Ascending aorta (tissue), 2 donors: ENCODE measurements around the gene TTBK2. TPM values are rescaled to one million over a fixed set of nuclear protein-coding genes. Genes with fewer than 3 reads are reported as not detected.
A peak's percentile ranks its signal among the peaks of the same experiment; 100 is the strongest.

Experiments
- DNase-seq, 2 donors: peaks; one replicate each; pipeline ENCODE4 v3.0.0-alpha.2; 2019; ENCODE audit warnings: low spot score in 2 of 2
- H3K27ac ChIP-seq, 2 donors: fragments of 200-600 bp; sonication (generic); one replicate each; pipeline ENCODE4 v1.5.1; 2016 to 2017; ENCODE audit warnings: mild to moderate bottlenecking in 1 of 2
- H3K27me3 ChIP-seq: fragments of 200-600 bp; sonication (generic); one replicate; pipeline ENCODE4 v1.5.1; 2017
- H3K36me3 ChIP-seq, 2 donors: fragments of 200-600 bp; sonication (generic); one replicate each; pipeline ENCODE4 v1.5.1; 2016
- H3K4me1 ChIP-seq, 2 donors: fragments of 200-600 bp; sonication (generic); one replicate each; pipeline ENCODE4 v1.5.1; 2016 to 2017; ENCODE audit warnings: mild to moderate bottlenecking in 1 of 2
- H3K4me3 ChIP-seq, 2 donors: fragments of 200-600 bp; sonication (generic); one replicate each; pipeline ENCODE4 v1.5.1; 2016 to 2017; ENCODE audit warnings: mild to moderate bottlenecking in 1 of 2
- H3K9me3 ChIP-seq, 2 donors: fragments of 200-600 bp; sonication (generic); one replicate each; pipeline ENCODE4 v1.5.1; 2016
- intact Hi-C: fragments of 100-400 bp; cut with DNase I; formaldehyde crosslinking; loops from one replicate; pipeline ENCODE4 v1.15.1; 2023
- total RNA-seq: library from RNA; depleted of rRNA; stranded (reverse); fragments of >200 nt; gene quantifications from one replicate; pipeline ENCODE4 v1.1.0, GENCODE V29; 2016
- TF ChIP-seq, protein P1 (sequence below), 3 experiments: fragments of 200-600 bp in 2 of 3; fragments of 450-650 bp in 1 of 3; sonication (generic) in 2 of 3; IDR thresholded peaks; one replicate each; pipeline ENCODE4 v1.5.1; 2016 to 2019; ENCODE audit warnings: antibody characterized with exemption in 3 of 3, mild to moderate bottlenecking in 1 of 3, moderate library complexity in 1 of 3

Gene TTBK2
- total RNA-seq, 1 donor from 2014 or later = 25.3 TPM

- Histone ChIP-seq H3K9me3 (no peaks in the 10 kb centered on the region), H3K4me1 (no peaks in the 10 kb centered on the region), H3K27ac (no peak overlapping the region), H3K36me3 (no peaks in the 10 kb centered on the region), H3K4me3 (no peak overlapping the region), H3K27me3 (no peaks in the 10 kb centered on the region)
- intact Hi-C loops = no loop called here
- TF ChIP-seq, protein P1, sequence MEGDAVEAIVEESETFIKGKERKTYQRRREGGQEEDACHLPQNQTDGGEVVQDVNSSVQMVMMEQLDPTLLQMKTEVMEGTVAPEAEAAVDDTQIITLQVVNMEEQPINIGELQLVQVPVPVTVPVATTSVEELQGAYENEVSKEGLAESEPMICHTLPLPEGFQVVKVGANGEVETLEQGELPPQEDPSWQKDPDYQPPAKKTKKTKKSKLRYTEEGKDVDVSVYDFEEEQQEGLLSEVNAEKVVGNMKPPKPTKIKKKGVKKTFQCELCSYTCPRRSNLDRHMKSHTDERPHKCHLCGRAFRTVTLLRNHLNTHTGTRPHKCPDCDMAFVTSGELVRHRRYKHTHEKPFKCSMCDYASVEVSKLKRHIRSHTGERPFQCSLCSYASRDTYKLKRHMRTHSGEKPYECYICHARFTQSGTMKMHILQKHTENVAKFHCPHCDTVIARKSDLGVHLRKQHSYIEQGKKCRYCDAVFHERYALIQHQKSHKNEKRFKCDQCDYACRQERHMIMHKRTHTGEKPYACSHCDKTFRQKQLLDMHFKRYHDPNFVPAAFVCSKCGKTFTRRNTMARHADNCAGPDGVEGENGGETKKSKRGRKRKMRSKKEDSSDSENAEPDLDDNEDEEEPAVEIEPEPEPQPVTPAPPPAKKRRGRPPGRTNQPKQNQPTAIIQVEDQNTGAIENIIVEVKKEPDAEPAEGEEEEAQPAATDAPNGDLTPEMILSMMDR (IDR thresholded peaks at IDR 0.05) = no peak
- DNase-seq = no peak
Observed at GRCh38 chr15:42879443-42879842, 41.1 kb downstream of the TTBK2 start.

DNA sequence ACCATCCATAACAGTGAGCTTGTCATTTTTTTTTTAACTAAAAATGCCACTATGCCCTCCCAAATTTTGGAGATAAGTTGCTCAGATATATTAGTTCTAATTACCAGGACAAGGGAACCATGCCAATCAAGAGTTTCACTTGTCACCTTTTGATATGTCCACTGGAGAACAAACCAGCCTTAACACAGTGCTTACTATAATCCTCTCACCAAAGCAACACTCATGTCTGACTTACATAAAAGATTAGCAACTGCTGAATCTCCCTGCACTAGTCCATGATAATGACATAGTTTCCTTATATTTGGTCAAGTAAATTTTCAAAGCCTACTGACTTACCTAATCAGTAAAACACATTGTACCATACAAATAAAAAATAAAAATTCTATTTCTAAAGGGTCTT is 44.4 kb downstream of the TTBK2 start:
- no peaks in the 10 kb centered on the region for H3K36me3 ChIP-seq
- no peaks in the 10 kb centered on the region for H3K9me3 ChIP-seq
- no peaks in the 10 kb centered on the region for H3K4me1 ChIP-seq
- H3K27ac ChIP-seq = no peak overlapping the region
- H3K27me3 ChIP-seq = no peaks in the 10 kb centered on the region
- DNase-seq = no peak
- intact Hi-C loops = no loop called here
- TF ChIP-seq, protein P1 (IDR thresholded peaks at IDR 0.05) = no peak
- no peak overlapping the region for H3K4me3 ChIP-seq

DNA sequence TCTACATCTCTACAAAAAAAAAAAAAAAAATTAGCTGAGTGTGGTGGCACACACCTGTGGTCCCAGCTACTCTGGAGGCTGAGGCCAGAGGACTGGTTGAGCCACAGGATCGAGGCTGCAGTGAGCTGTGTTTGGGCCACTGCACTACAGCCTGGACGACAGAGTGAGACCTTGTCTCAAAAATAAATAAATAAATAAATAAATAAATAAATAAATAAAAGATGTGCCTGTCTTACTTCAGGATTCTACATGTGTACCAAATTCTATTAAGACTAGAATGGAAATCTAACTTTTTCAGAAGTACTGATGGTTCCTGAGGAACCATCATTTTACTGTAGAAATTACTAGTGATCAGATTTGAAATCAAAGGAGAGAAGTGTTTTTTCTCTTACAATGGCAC is 51.9 kb downstream of the TTBK2 start:
- intact Hi-C loops = no loop called here
- Histone ChIP-seq H3K27me3 (no peaks in the 10 kb centered on the region), H3K27ac (no peak overlapping the region), H3K4me3 (no peak overlapping the region), H3K9me3 (no peaks in the 10 kb centered on the region), H3K36me3 (peaks cover 3 to 5% of the 10 kb centered on the region in 2 donors), H3K4me1 (no peaks in the 10 kb centered on the region)
- no peak for DNase-seq
- TF ChIP-seq, protein P1 (IDR thresholded peaks at IDR 0.05) = no peak

- peaks cover 0 to 9% of the 10 kb centered on the region in 2 donors for H3K4me1 ChIP-seq
- no peaks in the 10 kb centered on the region for H3K9me3 ChIP-seq
- H3K4me3 ChIP-seq = no peak overlapping the region
- no peaks in the 10 kb centered on the region for H3K27me3 ChIP-seq
- TF ChIP-seq, protein P1 (IDR thresholded peaks at IDR 0.05) = no peak
- intact Hi-C loops = no loop called here
- DNase-seq = no peak
- no peak overlapping the region for H3K27ac ChIP-seq
- H3K36me3 ChIP-seq = peaks cover 0 to 5% of the 10 kb centered on the region in 2 donors
Observed at GRCh38 chr15:42863572-42864239, 56.9 kb downstream of the TTBK2 start.

GRCh38 chr15:42858999-42859789 is 61.4 kb downstream of the TTBK2 start:
- intact Hi-C loops = loop anchor here (5.0 kb wide), 1 partner anchor 58 kb away; no protein-coding TSS in a partner anchor
- TF ChIP-seq, protein P1 (IDR thresholded peaks at IDR 0.05) = no peak
- no peak overlapping the region for H3K4me3 ChIP-seq
- no peaks in the 10 kb centered on the region for H3K36me3 ChIP-seq
- no peak for DNase-seq
- H3K27me3 ChIP-seq = no peaks in the 10 kb centered on the region
- H3K9me3 ChIP-seq = no peaks in the 10 kb centered on the region
- peaks cover 0 to 9% of the 10 kb centered on the region in 2 donors for H3K4me1 ChIP-seq
- H3K27ac ChIP-seq = peak overlapping the region; percentile 60 to 64
